ENCODE measurements around the gene CENPO. TPM values are rescaled to one million over a fixed set of nuclear protein-coding genes. Genes with fewer than 3 reads are reported as not detected.

The CENPO gene
- total RNA-seq, 1 experiment from 2014 or later, result 33.0 TPM

GRCh38 chr2:24838541-24838940 is 45.3 kb downstream of the CENPO start:
- TF ChIP-seq EZH2 (IDR thresholded peaks at IDR 0.05; ENCODE audit: low read depth) (no peak), CTCF (conservative IDR thresholded peaks at IDR 0.05) (no peak)
- BruUV-seq (replicated peaks), result no TSS peak

GRCh38 chr2:24839729-24840128 is 46.5 kb downstream of the CENPO start:
- ChIA-PET POLR2A (ENCODE audit: unreplicated experiment) (no interaction called here), CTCF (no interaction called here)
- Histone ChIP-seq H3K27me3 (ENCODE audit: insufficient read depth, low read depth) (no peaks in the 10 kb centered on the region), H3K4me1 (replicated peaks; ENCODE audit: insufficient read depth) (no peaks in the 10 kb centered on the region), H3F3A (ENCODE audit: insufficient read depth, low read depth) (no peaks in the 10 kb centered on the region), H4K20me1 (ENCODE audit: insufficient read depth) (no peaks in the 10 kb centered on the region), H3K9me3 (ENCODE audit: insufficient read depth, low read depth) (no peaks in the 10 kb centered on the region), H3K9me2 (ENCODE audit: insufficient read depth) (no peaks in the 10 kb centered on the region), H3K27ac (no peak overlapping the region), H3K79me2 (ENCODE audit: low read depth) (no peaks in the 10 kb centered on the region), H3K4me2 (no peak overlapping the region), H2AFZ (no peak overlapping the region), H3K4me3 (no peak overlapping the region), H3K36me3 (ENCODE audit: low read depth) (no peaks in the 10 kb centered on the region)
- BruUV-seq (replicated peaks), result no TSS peak
- intact Hi-C loops (cut with micrococcal nuclease; ENCODE audit: unreplicated experiment), result no loop called here
- TF ChIP-seq EZH2 (IDR thresholded peaks at IDR 0.05; ENCODE audit: low read depth) (no peak), CTCF (conservative IDR thresholded peaks at IDR 0.05) (no peak)
- no peak for DNase-seq

More at GRCh38 chr2:24838541-24838940, 45.3 kb downstream of the CENPO start:
- no peaks in the 10 kb centered on the region for H3K9me2 ChIP-seq (ENCODE audit: insufficient read depth)
- H2AFZ ChIP-seq, result no peak overlapping the region
- ChIA-PET CTCF (no interaction called here), POLR2A (ENCODE audit: unreplicated experiment) (no interaction called here)
- no peak overlapping the region for H3K4me3 ChIP-seq
- no peak overlapping the region for H3K4me2 ChIP-seq
- H3K27ac ChIP-seq, result no peak overlapping the region
- intact Hi-C loops (cut with micrococcal nuclease; ENCODE audit: unreplicated experiment), result no loop called here
- no peak for DNase-seq
- H4K20me1 ChIP-seq (ENCODE audit: insufficient read depth), result no peaks in the 10 kb centered on the region
- H3K27me3 ChIP-seq (ENCODE audit: insufficient read depth, low read depth), result no peaks in the 10 kb centered on the region
- no peaks in the 10 kb centered on the region for H3K9me3 ChIP-seq (ENCODE audit: insufficient read depth, low read depth)
- no peaks in the 10 kb centered on the region for H3F3A ChIP-seq (ENCODE audit: insufficient read depth, low read depth)
- no peaks in the 10 kb centered on the region for H3K79me2 ChIP-seq (ENCODE audit: low read depth)
- H3K36me3 ChIP-seq (ENCODE audit: low read depth), result no peaks in the 10 kb centered on the region
- H3K4me1 ChIP-seq (replicated peaks; ENCODE audit: insufficient read depth), result no peaks in the 10 kb centered on the region

GRCh38 chr2:24840164-24840869 is 47.1 kb downstream of the CENPO start:
- CTCF ChIA-PET, result no interaction called here
- Histone ChIP-seq H3K4me1 (replicated peaks; ENCODE audit: insufficient read depth) (no peaks in the 10 kb centered on the region), H3K4me3 (no peak overlapping the region), H3K27ac (no peak overlapping the region), H3K9me2 (ENCODE audit: insufficient read depth) (no peaks in the 10 kb centered on the region), H3K4me2 (no peak overlapping the region), H4K20me1 (ENCODE audit: insufficient read depth) (no peaks in the 10 kb centered on the region), H3K79me2 (ENCODE audit: low read depth) (no peaks in the 10 kb centered on the region), H3K9me3 (ENCODE audit: insufficient read depth, low read depth) (no peaks in the 10 kb centered on the region), H3K27me3 (ENCODE audit: insufficient read depth, low read depth) (no peaks in the 10 kb centered on the region), H3F3A (ENCODE audit: insufficient read depth, low read depth) (no peaks in the 10 kb centered on the region), H2AFZ (no peak overlapping the region), H3K36me3 (ENCODE audit: low read depth) (no peaks in the 10 kb centered on the region)
- no TSS peak for BruUV-seq (replicated peaks)
- no peak for TF ChIP-seq EZH2 (IDR thresholded peaks at IDR 0.05; ENCODE audit: low read depth)
- no peak for TF ChIP-seq CTCF (conservative IDR thresholded peaks at IDR 0.05)
- POLR2A ChIA-PET (ENCODE audit: unreplicated experiment), result no interaction called here
- intact Hi-C loops (cut with micrococcal nuclease; ENCODE audit: unreplicated experiment), result no loop called here
- no peak for DNase-seq
